WERI-Rb-1 (cell line): Measurements from ENCODE around the gene ING5.

Source experiments
- DNase-seq: peaks from one replicate; pipeline ENCODE4 v3.0.0-alpha.2; 2020
- H3K27ac ChIP-seq: fragments of 250-450 bp; sonication (Bioruptor Pico); 2 replicates; pipeline ENCODE4 v1.5.1; 2020; ENCODE audit warnings: mild to moderate bottlenecking, moderate library complexity
- H3K27me3 ChIP-seq: fragments of 250-450 bp; sonication (Bioruptor Pico); 2 replicates; pipeline ENCODE4 v1.5.1; 2021; ENCODE audit warnings: mild to moderate bottlenecking, low read depth, moderate library complexity; ENCODE audit not compliant: insufficient read depth, severe bottlenecking
- H3K36me3 ChIP-seq: fragments of 250-450 bp; sonication (Bioruptor Pico); 2 replicates; pipeline ENCODE4 v1.5.1; 2020; ENCODE audit warnings: mild to moderate bottlenecking, moderate library complexity
- H3K4me3 ChIP-seq: 2 replicates; pipeline ENCODE4 v1.5.1; 2011; ENCODE audit warnings: low read depth, mild to moderate bottlenecking, control low read depth, low read length
- H3K9me3 ChIP-seq: fragments of 250-450 bp; sonication (Bioruptor Pico); 2 replicates; pipeline ENCODE4 v1.5.1; 2021; ENCODE audit warnings: mild to moderate bottlenecking, moderate library complexity; ENCODE audit not compliant: severe bottlenecking
- TF ChIP-seq, protein P1 (sequence below): IDR thresholded peaks from 2 replicates; pipeline ENCODE4 v1.5.1; 2011; ENCODE audit warnings: low read depth, mild to moderate bottlenecking, control low read depth, inconsistent platforms, low read length

The ING5 gene

GRCh38 chr2:241655516-241656189 is 46.2 kb upstream of the ING5 start:
- H3K36me3 ChIP-seq: peaks cover 72% of the 10 kb centered on the region

GRCh38 chr2:241656190-241656741 is 45.6 kb upstream of the ING5 start:
- H3K4me3 ChIP-seq: no peak overlapping the region
- no peaks in the 10 kb centered on the region for H3K27me3 ChIP-seq
- no peaks in the 10 kb centered on the region for H3K9me3 ChIP-seq
- peaks cover 70% of the 10 kb centered on the region for H3K36me3 ChIP-seq
- no peak for DNase-seq
- TF ChIP-seq, protein P1, sequence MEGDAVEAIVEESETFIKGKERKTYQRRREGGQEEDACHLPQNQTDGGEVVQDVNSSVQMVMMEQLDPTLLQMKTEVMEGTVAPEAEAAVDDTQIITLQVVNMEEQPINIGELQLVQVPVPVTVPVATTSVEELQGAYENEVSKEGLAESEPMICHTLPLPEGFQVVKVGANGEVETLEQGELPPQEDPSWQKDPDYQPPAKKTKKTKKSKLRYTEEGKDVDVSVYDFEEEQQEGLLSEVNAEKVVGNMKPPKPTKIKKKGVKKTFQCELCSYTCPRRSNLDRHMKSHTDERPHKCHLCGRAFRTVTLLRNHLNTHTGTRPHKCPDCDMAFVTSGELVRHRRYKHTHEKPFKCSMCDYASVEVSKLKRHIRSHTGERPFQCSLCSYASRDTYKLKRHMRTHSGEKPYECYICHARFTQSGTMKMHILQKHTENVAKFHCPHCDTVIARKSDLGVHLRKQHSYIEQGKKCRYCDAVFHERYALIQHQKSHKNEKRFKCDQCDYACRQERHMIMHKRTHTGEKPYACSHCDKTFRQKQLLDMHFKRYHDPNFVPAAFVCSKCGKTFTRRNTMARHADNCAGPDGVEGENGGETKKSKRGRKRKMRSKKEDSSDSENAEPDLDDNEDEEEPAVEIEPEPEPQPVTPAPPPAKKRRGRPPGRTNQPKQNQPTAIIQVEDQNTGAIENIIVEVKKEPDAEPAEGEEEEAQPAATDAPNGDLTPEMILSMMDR: no peak
- no peak overlapping the region for H3K27ac ChIP-seq

More at GRCh38 chr2:241655516-241656189, 46.2 kb upstream of the ING5 start:
- Histone ChIP-seq H3K27ac (no peak overlapping the region), H3K9me3 (no peaks in the 10 kb centered on the region), H3K4me3 (no peak overlapping the region), H3K27me3 (no peaks in the 10 kb centered on the region)
- no peak for DNase-seq
- TF ChIP-seq, protein P1: no peak

GRCh38 chr2:241657786-241658254 is 44.0 kb upstream of the ING5 start:
- TF ChIP-seq, protein P1: no peak
- DNase-seq: no peak
- H3K4me3 ChIP-seq: no peak overlapping the region
- H3K27ac ChIP-seq: no peak overlapping the region
- no peaks in the 10 kb centered on the region for H3K27me3 ChIP-seq
- peaks cover 64% of the 10 kb centered on the region for H3K36me3 ChIP-seq
- H3K9me3 ChIP-seq: no peaks in the 10 kb centered on the region

DNA sequence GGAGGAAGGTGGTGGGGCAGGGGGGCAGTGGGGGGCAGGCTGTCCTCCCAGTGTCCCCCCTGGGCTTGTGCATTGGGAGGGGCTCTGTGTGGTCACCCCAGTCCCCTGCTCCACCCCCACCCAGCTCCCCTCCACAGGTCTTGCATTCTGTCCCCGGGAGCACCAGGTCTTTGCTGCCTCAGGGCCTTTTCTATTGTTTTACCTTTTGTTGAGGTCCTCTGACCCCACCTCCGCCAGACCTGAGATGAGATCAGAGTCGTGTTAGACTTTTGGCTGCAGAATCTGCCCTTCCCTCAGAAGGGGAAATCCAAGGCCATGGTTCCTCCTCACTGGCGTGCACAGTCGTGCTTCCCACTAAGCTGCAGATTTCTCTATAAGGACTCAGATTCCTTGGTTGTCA is 43.5 kb upstream of the ING5 start:
- H3K27me3 ChIP-seq: no peaks in the 10 kb centered on the region
- peaks cover 61% of the 10 kb centered on the region for H3K36me3 ChIP-seq
- no peak for DNase-seq
- H3K9me3 ChIP-seq: no peaks in the 10 kb centered on the region
- H3K27ac ChIP-seq: no peak overlapping the region
- H3K4me3 ChIP-seq: no peak overlapping the region
- TF ChIP-seq, protein P1: no peak

DNA sequence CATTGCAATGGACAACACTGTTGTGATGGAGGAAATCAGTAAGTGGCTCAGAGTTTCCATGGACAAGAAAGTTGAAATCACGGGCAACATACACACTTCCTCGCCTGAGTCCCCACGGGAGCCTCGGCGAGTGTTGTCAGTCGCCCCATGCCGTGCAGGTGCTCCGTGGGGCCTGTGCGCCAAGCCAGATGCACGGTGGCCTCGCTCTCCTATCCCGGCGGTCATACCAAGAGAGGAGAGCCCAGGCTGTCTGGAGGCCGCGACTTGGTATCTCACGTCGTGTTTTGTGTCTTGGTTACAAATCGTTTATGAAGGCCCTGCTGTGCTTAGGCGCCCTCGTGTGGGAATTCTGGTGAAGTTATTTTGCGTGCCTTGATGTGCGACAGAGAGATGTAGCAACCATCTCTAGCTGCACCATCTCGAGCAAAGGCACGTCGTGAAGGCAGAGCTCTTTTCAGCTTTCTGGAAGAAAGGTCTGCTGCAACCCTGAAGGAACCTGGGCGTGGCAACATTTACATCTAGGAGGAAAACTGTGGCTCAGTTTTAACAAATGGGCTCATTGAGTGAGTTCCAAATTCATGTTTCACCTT is 42.6 kb upstream of the ING5 start:
- H3K4me3 ChIP-seq: no peak overlapping the region
- peaks cover 56% of the 10 kb centered on the region for H3K36me3 ChIP-seq
- peak; percentile 66 for DNase-seq
- H3K27ac ChIP-seq: no peak overlapping the region
- H3K27me3 ChIP-seq: no peaks in the 10 kb centered on the region
- TF ChIP-seq, protein P1: peak; percentile 76
- no peaks in the 10 kb centered on the region for H3K9me3 ChIP-seq
